Panc1 (cell line): ENCODE measurements around the gene C17orf50. TPM values are rescaled to one million over a fixed set of nuclear protein-coding genes. Genes with fewer than 3 reads are reported as not detected.

Experiments
- ATAC-seq: fragments of 200-7000 bp; cut with Tn5 transposase; 2 replicates; pipeline ENCODE4 v1.9.1; 2020; ENCODE audit warnings: mild to moderate bottlenecking, moderate library complexity
- BruUV-seq: library from RNA; stranded (reverse); fragments of 400-500 nt; replicated peaks from 2 replicates; lab custom pipeline; 2021; lab: Mats Ljungman, UMichigan
- CTCF ChIA-PET: fragments of 300-600 bp; sonication (Branson Sonifier 250); formaldehyde crosslinking; loops from one replicate; lab custom pipeline; 2022; ENCODE audit warnings: antibody characterized with exemption; lab: Charles Lee
- POLR2A ChIA-PET: fragments of 300-600 bp; sonication (Branson Sonifier 250); formaldehyde crosslinking; loops from one replicate; lab custom pipeline; 2022; ENCODE audit warnings: antibody characterized with exemption; lab: Charles Lee
- DNase-seq: peaks from one replicate; pipeline ENCODE4 v3.0.0-alpha.2; 2010; ENCODE audit warnings: low read depth, low spot score
- H3K27ac ChIP-seq: 2 replicates; pipeline ENCODE4 v1.5.1; 2011; ENCODE audit warnings: mild to moderate bottlenecking, low read length, inconsistent platforms
- H3K27me3 ChIP-seq: fragments of 200-500 bp; sonication (Bioruptor generic); 2 replicates; pipeline ENCODE4 v1.6.0; 2014; ENCODE audit warnings: low read length, inconsistent platforms; ENCODE audit not compliant: control insufficient read depth, insufficient read depth
- H3K36me3 ChIP-seq: fragments of 200-500 bp; sonication (Bioruptor generic); 2 replicates; pipeline ENCODE4 v1.5.1; 2014; ENCODE audit warnings: inconsistent platforms, mild to moderate bottlenecking, low read length, moderate library complexity; ENCODE audit not compliant: control insufficient read depth, insufficient read depth
- H3K4me1 ChIP-seq: 2 replicates; pipeline ENCODE4 v1.5.1; 2011; ENCODE audit warnings: inconsistent platforms, mild to moderate bottlenecking, low read length, moderate library complexity; ENCODE audit not compliant: control insufficient read depth, insufficient read depth
- H3K4me3 ChIP-seq, 2 experiments: 2 replicates each; pipeline ENCODE4 v1.5.1; 2011 to 2012; ENCODE audit warnings: low read depth in 2 of 2, low read length in 2 of 2, mild to moderate bottlenecking in 2 of 2, inconsistent platforms in 1 of 2, moderate library complexity in 1 of 2
- H3K9me3 ChIP-seq: fragments of 200-500 bp; sonication (Bioruptor generic); 2 replicates; pipeline ENCODE4 v1.5.1; 2014; ENCODE audit warnings: low read depth, mild to moderate bottlenecking, inconsistent platforms, low read length, moderate library complexity; ENCODE audit not compliant: control insufficient read depth, insufficient read depth
- CTCF ChIP-seq: fragments of 450-650 bp; IDR thresholded peaks from 2 replicates; pipeline ENCODE4 v1.5.1; 2017; ENCODE audit warnings: mild to moderate bottlenecking
- POLR2AphosphoS5 ChIP-seq: IDR thresholded peaks from 2 replicates; pipeline ENCODE4 v1.6.1; 2012; ENCODE audit warnings: mild to moderate bottlenecking, low read depth, low read length, moderate library complexity
- REST ChIP-seq, 2 experiments: IDR thresholded peaks; 2 replicates each; pipeline ENCODE4 v1.6.1; 2011 to 2012; ENCODE audit warnings: low read depth in 2 of 2, control low read depth in 1 of 2, low read length in 1 of 2, mild to moderate bottlenecking in 1 of 2, moderate library complexity in 1 of 2; ENCODE audit not compliant: insufficient read depth in 1 of 2
- SIN3A ChIP-seq: IDR thresholded peaks from 2 replicates; pipeline ENCODE4 v1.6.1; 2012; ENCODE audit warnings: low read depth, mild to moderate bottlenecking, low read length, moderate library complexity, borderline replicate concordance; ENCODE audit not compliant: insufficient read depth
- TCF7L2 ChIP-seq: IDR thresholded peaks from 2 replicates; pipeline ENCODE4 v1.6.1; 2011; ENCODE audit warnings: mild to moderate bottlenecking, low read depth, low read length, inconsistent platforms
- in situ Hi-C: cut with HindIII; loops from 2 replicates; pipeline ENCODE4 v1.10.0; 2016; ENCODE audit warnings: low sequenced_read_pairs, low pct_unique_long_range_greater_than_20kb
- intact Hi-C: fragments of 100-400 bp; cut with micrococcal nuclease; formaldehyde crosslinking; loops from one replicate; pipeline ENCODE4 v1.10.0; 2022; ENCODE audit not compliant: unreplicated experiment
- total RNA-seq: library from RNA; stranded (reverse); gene quantifications from one replicate; pipeline ENCODE4 v1.2.1, GENCODE V29; 2021; ENCODE audit not compliant: unreplicated experiment

The C17orf50 gene
- total RNA-seq, 1 experiment from 2014 or later = not detected

- Histone ChIP-seq H3K27ac (peak overlapping the region; percentile 98), H3K4me1 (peaks cover 22% of the 10 kb centered on the region), H3K27me3 (no peaks in the 10 kb centered on the region), H3K4me3 (peak overlapping the region; percentile 89 to 99), H3K36me3 (peaks cover 12% of the 10 kb centered on the region), H3K9me3 (no peaks in the 10 kb centered on the region)
- peak; percentile 35 for DNase-seq
- in situ Hi-C loops = no loop called here
- BruUV-seq = TSS peak; percentile 83
- POLR2A ChIA-PET = interaction anchor here (0.5 to 1.2 kb wide), 6 partner anchors 12 to 67 kb away, joined by 3 to 10 read pairs (median 4); no protein-coding TSS in a partner anchor
- intact Hi-C loops = no loop called here
- CTCF ChIA-PET = interaction anchor here (0.8 to 2.0 kb wide), 6 partner anchors 20 to 89 kb away, joined by 3 to 35 read pairs (median 4); no protein-coding TSS in a partner anchor
- ATAC-seq = no peak
- TF ChIP-seq REST (IDR thresholded peaks at IDR 0.05; ENCODE audit: insufficient read depth in 1 of 2, low read depth in 2 of 2, low read length in 1 of 2) (no peak), CTCF (no peak), TCF7L2 (no peak), SIN3A (no peak), POLR2AphosphoS5 (no peak)
These were observed 47.7 kb downstream of the C17orf50 start for GRCh38 chr17:35808240-35808961.

GRCh38 chr17:35808962-35809854 is 48.5 kb downstream of the C17orf50 start, which contains the start of gene TAF15:
Gene TAF15, plus strand, starts transcription at chr17:35809484. Its CDS starts 86 bp downstream, at chr17:35809570.
- POLR2A ChIA-PET = interaction anchor here (0.5 to 1.2 kb wide), 4 partner anchors 13 to 68 kb away, joined by 3 to 10 read pairs (median 4); no protein-coding TSS in a partner anchor
- Histone ChIP-seq H3K36me3 (peaks cover 12% of the 10 kb centered on the region), H3K27ac (peak within 1 kb of the TSS; percentile 98), H3K4me3 (peak within 1 kb of the TSS; percentile 89 to 99), H3K4me1 (peaks cover 22% of the 10 kb centered on the region), H3K27me3 (no peaks in the 10 kb centered on the region), H3K9me3 (no peaks in the 10 kb centered on the region)
- DNase-seq = peak; percentile 92
- CTCF ChIA-PET = interaction anchor here (0.8 to 2.0 kb wide), 7 partner anchors 21 to 90 kb away, joined by 3 to 35 read pairs (median 4); no protein-coding TSS in a partner anchor
- no TSS peak for BruUV-seq
- intact Hi-C loops = no loop called here
- TF ChIP-seq REST (IDR thresholded peaks at IDR 0.05; ENCODE audit: insufficient read depth in 1 of 2, low read depth in 2 of 2, low read length in 1 of 2) (peak in 1 of 2 experiments; percentile 27; a peak in 2 of 4 replicates), POLR2AphosphoS5 (peak; percentile 97), CTCF (peak; percentile 90), SIN3A (peak; percentile 86; the same call in 1 of the 2 replicates), TCF7L2 (peak; percentile 94)
- peak; percentile 97 for ATAC-seq
- in situ Hi-C loops = no loop called here
